HG03175 (cell line): ENCODE measurements around the gene WASHC2C.
"Not testable (repeated sequence)": the region's sequence is repeated elsewhere in the genome, so short reads cannot be mapped to it uniquely, and the experiment has no call there.

Experiments used
- ATAC-seq: cut with Tn5 transposase; IDR thresholded peaks from one replicate; pipeline ENCODE4 v1.9.1; 2021; ENCODE audit warnings: mild to moderate bottlenecking, moderate library complexity; ENCODE audit not compliant: unreplicated experiment

Gene WASHC2C

GRCh38 chr10:45768334-45768733, 41.3 kb downstream of the WASHC2C start:
- not testable (repeated sequence) for ATAC-seq

- ATAC-seq: not testable (repeated sequence)
These were observed 44.8 kb downstream of the WASHC2C start for GRCh38 chr10:45771757-45772461.

DNA sequence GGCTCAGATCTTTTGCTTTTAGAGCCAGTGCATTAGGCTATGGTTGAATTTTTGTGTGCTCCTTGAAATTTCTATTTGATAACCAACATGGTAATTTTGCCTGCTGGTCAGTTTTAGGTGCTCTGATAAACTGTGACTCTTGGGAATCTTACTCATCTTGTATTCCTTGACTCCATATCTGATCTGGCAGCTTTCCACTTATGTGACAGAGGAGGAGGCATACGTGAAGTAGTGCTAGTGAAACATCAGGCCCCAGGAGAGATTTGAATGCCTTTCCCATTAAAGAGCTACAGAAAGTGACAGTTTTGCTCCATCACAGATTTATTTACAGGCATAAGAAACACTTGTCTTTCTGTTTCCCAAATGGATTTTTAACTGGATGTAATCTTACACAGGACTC, 59.2 kb downstream of the WASHC2C start:
- not testable (repeated sequence) for ATAC-seq

DNA sequence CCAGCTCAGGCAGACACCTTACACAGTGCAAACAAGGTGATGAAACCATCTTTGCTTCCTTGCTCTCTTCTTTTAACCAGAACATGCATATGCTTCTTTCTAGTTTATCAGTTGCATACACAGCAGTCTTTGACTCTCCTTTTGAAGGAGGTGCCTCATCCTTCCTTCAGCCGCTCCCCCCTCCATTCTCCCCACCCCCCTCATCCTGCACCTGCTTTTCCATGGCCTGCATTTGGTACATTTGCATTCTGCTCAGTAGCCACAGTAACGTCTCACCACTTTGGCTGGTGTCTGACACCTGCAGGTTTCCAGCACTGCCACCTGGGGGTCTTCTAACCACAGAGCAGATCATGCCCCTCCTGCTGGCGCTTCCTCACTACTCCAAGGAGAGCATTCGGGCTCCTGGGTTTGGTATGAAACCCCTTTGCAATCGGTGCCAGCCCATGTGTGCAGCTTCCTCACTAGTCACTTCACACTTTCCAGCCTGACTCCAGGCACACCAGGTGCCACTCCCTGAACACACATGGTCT, 60.2 kb downstream of the WASHC2C start:
- not testable (repeated sequence) for ATAC-seq

DNA sequence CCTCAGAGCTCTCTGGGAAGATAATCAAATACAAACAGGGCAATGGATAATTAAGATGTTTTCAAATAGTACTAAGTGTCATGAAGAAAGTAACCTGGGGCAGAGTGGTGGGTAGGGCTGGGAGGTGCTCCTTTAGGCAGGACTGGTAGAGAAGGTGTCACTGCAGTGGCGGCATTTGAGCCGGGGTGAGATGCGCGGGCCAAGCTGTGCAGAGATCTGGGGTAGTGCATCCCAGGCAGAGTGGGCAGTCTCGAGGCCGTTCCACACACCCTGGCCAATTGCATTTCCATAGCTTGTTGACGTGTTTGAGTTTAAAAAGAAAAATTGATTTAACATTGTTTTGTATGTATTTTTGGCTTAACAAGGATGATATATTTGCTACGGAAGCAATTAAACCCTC, 62.9 kb downstream of the WASHC2C start:
- ATAC-seq: not testable (repeated sequence)

DNA sequence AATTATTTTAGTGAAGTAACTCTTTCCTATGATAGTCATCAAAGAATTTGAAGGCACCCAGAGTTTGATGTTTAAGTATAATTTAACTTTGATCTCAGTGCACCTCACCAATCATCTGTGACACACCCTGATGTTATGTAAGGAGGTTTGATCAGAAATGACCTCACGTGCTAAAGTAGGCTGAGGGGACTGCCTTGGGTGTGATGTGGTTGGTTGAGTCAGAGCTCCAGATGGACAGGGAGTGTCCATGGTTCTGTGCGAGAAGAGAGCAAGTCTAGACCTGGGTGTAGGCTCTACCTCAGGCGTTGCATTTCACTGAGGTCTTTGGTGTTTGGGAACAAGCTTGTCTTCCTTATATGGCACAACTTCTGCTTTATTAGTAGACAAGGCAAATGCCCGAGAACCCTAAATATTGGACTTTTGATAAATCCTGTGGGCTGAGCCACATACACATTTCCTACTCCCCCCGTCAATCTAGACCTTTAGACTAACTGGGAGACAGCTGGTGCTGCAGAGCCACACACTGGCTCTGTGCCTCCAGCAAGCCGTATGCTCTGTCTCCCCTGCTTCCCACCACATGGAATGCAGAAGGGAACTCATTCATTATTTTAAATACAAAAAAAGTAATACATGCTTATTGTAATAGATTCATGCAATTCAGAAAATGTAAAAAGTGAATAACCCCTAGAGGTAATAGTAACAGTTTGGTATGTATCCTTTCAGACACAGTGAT, 63.8 kb downstream of the WASHC2C start:
- ATAC-seq: not testable (repeated sequence)

DNA sequence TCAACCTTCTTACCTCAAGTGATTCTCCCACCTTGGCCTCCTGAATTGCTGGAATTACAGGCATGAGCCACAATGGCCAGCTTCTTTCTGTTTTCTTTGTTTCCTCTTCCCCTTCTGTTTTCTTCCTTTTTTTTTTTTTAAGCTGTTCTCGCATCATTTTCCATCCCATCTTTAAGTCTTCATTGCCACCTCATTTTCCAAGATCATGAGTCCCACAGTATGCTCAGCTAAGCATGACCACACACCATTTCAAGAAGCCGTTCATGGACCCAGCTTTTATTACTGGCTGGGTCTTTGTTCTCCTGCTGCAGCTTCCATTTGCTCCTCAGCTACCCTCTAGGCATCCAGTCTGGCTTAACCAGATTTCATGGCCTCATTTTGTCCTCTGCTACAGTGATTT, 67.7 kb downstream of the WASHC2C start:
- ATAC-seq: not testable (repeated sequence)

DNA sequence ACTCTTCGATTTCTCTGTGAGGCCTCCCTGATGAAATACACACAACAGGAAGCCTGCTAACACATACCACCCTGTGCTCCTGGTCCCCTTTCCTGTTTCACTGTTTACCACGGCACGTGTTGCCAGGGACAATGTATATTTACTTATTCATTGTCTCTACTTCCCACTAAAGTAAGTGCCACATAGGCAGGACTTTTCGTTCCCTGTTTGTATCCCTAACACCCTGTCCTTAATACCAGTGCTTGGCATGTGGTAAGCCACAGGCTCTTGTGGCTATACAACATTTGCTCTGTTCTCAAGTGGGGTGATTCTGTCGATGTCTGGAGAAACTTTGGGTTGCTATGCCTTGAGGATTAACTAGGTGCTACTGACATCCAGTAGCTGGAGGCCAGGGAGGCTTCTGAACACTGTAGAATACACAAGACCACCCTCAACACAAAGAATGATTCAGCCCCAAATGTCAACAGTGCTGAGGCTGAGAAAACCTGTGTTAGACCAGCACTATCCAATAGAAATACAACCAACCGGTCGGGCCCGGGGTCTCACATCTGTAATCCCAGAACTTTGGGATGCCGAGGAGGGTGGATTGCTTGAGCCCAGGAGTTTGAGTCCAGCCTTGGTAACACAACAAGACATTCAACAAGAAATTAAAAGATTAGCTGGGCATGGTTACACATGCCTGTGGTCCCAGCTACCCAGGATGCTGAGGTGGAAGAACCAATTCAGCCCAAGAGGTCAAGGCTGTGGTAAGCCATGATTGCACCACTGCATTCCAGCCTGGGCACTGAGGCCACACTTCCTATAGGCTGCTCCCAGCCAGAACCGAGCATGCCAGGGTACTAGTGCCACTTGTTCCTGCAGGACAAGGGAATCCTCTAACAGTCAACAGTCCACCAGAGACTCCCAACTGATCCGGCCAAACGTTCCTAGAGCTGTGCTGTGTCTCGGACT, 76.3 kb downstream of the WASHC2C start:
- not testable (repeated sequence) for ATAC-seq

GRCh38 chr10:45804996-45805395, 77.9 kb downstream of the WASHC2C start:
- ATAC-seq: not testable (repeated sequence)

DNA sequence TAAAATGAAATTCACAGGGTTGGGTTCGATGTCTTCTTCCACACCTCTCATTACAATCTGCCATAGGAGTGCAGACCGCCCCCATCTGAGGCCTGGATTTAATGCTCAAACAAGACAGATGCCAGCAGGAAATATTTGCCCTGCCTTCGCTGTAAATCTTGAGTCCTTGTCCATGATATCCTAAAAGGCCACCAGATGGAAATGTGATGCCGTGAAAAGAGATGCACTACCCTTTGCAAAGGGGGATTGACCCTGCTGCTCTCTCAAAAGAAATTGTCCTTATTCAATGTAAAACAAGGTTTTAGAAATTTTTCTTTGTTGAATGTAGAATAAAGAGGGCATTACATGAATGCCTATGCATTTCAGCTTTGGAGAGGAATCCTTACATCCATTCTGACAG, 82.8 kb downstream of the WASHC2C start:
- no peak for ATAC-seq

DNA sequence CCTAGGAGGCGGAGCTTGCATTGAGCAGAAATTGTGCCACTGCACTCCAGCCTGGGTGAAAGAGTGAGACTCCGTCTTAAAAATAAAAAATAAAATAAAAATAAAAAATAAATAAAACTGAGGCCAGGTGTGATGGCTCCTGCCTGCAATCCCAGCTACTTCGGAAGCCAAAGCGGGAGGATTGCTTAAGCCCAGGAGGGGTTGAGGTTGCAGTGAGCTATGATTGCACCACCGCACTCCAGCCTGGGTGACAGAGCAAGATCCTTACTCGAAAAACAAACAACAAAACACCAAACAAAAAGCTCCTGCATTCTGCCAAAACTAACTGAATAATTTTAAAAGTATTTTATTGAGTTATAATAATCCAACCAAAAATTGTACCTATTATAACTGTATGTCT, 84.0 kb downstream of the WASHC2C start:
- ATAC-seq: no peak

- ATAC-seq: not testable (repeated sequence)
These were observed 85.9 kb downstream of the WASHC2C start for GRCh38 chr10:45812959-45813358.

DNA sequence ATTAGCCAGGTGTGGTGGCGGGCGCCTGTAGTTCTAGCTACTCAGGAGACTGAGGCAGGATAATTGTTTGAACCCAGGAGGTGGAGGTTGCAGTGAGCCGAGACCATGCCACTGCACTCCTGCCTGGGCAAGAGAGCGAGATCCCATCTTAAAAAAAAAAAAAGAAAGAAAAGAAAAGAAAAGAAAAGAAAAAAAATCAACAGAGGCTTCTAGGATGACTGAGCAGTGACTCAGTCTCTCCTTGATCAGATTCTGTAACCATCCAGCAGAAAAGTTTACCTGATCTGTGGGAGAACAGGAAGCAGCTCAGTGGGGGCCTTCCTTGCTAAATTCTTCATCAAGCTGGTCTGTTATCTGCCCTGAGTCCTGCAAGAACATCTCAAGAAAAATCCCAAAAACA, 87.1 kb downstream of the WASHC2C start:
- ATAC-seq: not testable (repeated sequence)

GRCh38 chr10:45817130-45817859, 90.2 kb downstream of the WASHC2C start:
- no peak for ATAC-seq

DNA sequence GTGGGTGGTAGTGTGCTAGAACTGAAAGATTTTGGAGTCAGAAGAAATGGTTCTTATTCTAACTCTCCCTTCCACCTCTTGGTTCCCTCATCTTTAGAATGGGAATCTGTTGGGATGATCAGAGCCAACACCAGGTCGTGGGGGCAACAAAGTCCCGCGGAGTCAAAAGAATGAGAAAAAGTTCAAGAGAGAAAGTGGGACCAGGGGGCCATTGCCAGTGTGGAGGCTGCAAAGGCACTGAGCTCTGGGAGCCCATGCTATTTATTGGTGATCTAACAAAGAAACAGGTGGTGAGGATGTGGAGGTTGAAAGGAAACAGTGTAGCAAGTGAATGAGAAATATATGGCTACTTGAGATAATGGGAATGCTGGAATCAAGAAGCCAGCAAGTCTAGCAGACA, 90.8 kb downstream of the WASHC2C start:
- ATAC-seq: no peak

GRCh38 chr10:45819552-45819951, 92.5 kb downstream of the WASHC2C start:
- ATAC-seq: no peak

- not testable (repeated sequence) for ATAC-seq
These were observed 93.2 kb downstream of the WASHC2C start for GRCh38 chr10:45820107-45820830.

- not testable (repeated sequence) for ATAC-seq
These were observed 95.9 kb downstream of the WASHC2C start for GRCh38 chr10:45822918-45823317.
